ENCODE data around the gene MBOAT1.

Gene MBOAT1

GRCh38 chr6:20112241-20112640 is 100.0 kb downstream of the MBOAT1 start:
- Mint-ChIP-seq H3K27ac (no peak overlapping the region), H3K4me3 (no peak overlapping the region), H3K4me1 (peaks cover 2 to 7% of the 10 kb centered on the region in 2 donors), H3K36me3 (no peaks in the 10 kb centered on the region), H3K27me3 (no peaks in the 10 kb centered on the region), H3K9me3 (no peaks in the 10 kb centered on the region)
- no peak for ATAC-seq (replicated peaks)
- no peak for DNase-seq

DNA sequence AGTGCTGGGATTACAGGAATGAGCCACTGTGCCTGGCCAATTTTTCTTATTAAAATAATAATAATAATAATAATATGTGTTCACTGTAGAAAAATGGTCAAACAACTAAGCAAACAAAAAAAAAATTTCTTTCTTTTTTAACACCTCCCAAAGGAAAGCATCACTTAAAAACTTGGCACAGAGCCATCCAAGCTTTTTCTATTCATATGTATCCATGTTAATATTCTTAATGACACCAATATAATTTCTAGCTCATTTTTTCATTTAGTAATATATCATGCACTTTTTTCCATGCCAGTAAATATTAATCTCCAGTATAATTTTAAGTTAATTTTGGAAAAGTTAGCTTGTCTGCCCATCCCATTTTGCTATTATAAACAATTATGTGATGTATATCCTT is 101.8 kb downstream of the MBOAT1 start:
- Mint-ChIP-seq H3K36me3 (no peaks in the 10 kb centered on the region), H3K27me3 (no peaks in the 10 kb centered on the region), H3K4me3 (no peak overlapping the region), H3K9me3 (no peaks in the 10 kb centered on the region), H3K27ac (no peak overlapping the region), H3K4me1 (peaks cover 0 to 2% of the 10 kb centered on the region in 2 donors)
- DNase-seq (no peak), ATAC-seq (replicated peaks) (no peak)

DNA sequence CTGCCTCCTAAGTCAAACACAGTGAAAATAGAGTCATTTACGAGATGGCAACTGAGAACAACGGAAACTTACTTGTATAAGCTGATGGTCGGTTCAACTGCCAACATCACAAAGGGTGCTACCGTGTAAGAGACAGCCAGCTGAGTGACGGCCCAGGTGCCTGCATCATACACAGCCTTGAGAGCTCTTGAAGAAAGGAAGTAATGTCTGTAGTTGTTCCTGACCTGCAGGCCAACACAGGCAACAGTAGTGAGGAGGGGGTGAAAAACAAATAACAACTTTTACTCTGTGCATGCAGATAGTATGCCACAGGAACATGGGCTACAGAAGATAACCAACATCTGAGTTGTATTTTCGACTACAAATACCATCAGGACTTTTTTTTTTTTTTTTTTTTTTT is 102.7 kb downstream of the MBOAT1 start:
- DNase-seq (no peak), ATAC-seq (replicated peaks) (no peak)
- H3K27me3 Mint-ChIP-seq = no peaks in the 10 kb centered on the region
- H3K4me3 Mint-ChIP-seq = no peak overlapping the region
- peaks cover 0 to 2% of the 10 kb centered on the region in 2 donors for H3K4me1 Mint-ChIP-seq
- H3K27ac Mint-ChIP-seq = no peak overlapping the region
- no peaks in the 10 kb centered on the region for H3K9me3 Mint-ChIP-seq
- H3K36me3 Mint-ChIP-seq = no peaks in the 10 kb centered on the region

DNA sequence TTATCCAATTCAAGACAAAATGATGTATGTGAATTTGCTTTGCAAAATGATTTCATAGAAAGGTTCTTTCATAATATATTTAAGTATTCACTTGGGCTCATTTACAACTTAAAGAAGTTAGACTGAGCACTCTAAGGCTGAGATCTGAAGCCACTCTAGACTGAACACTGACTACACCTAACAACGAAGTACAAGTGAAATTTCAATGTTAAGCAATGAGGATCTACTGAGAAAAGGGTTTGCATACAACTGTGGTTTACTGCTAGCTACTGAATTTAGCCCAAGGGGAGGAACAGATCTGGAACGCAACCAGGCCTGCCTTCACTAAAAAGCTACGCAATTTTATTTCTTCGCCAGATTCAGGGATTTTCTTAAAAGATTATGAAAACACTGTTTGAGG is 106.4 kb downstream of the MBOAT1 start:
- Mint-ChIP-seq H3K9me3 (no peaks in the 10 kb centered on the region), H3K27me3 (no peaks in the 10 kb centered on the region), H3K4me3 (no peak overlapping the region), H3K36me3 (no peaks in the 10 kb centered on the region), H3K27ac (no peak overlapping the region), H3K4me1 (peaks cover 0 to 2% of the 10 kb centered on the region in 2 donors)
- ATAC-seq (replicated peaks) (no peak), DNase-seq (no peak)

DNA sequence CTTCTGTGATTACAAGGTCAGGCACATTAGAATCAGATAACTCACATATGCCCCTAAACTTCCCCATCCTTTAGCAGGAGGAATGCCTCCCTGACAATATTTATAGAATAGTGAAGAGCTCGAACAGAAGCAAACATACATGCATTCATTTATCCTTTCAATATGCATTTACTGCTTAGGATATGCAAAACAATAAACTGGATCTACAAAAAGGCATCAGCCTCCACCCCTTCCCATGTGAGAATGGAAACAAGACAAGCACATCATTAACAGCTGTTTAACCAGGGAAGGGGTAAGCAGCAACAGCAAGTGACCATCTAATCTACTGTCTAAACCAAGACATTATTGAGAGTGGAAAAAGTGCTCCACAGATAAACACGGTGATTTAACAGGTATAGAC is 107.6 kb downstream of the MBOAT1 start:
- Mint-ChIP-seq H3K36me3 (no peaks in the 10 kb centered on the region), H3K27me3 (no peaks in the 10 kb centered on the region), H3K27ac (no peak overlapping the region), H3K9me3 (no peaks in the 10 kb centered on the region), H3K4me3 (no peak overlapping the region), H3K4me1 (peaks cover 0 to 2% of the 10 kb centered on the region in 2 donors)
- no peak for DNase-seq
- no peak for ATAC-seq (replicated peaks)

DNA sequence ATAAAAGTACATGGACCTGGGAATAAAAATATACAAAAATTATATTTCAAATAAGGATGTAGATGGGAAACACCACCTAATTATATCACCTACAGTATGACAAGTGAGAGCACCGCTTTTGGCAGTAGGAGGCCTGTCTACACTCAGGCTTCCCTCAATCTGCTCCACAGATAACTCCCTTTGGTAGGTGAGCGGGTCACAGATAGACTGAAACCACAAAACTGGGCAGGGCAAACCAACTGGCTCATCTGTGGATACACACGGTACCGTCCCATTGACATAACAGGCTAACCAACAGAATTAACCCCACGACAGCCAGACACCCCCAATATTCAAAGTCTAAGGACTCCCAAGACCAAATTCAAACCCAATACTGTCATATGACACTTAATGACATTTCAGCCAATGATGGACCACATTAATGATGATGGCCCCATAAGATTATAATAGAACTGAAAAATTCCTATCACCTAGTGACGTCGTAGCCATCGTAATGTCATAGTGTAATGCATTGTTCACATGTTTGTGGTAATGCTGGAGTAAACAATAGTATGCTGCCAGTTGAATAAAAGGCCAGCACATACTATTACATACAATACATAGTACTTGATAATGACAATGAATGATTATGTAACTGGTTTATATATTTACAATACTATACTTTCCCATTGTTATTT is 109.7 kb downstream of the MBOAT1 start:
- no peak overlapping the region for H3K4me3 Mint-ChIP-seq
- DNase-seq = no peak
- H3K27ac Mint-ChIP-seq = no peak overlapping the region
- ATAC-seq (replicated peaks) = no peak
- H3K4me1 Mint-ChIP-seq = no peaks in the 10 kb centered on the region
- no peaks in the 10 kb centered on the region for H3K36me3 Mint-ChIP-seq
- H3K27me3 Mint-ChIP-seq = no peaks in the 10 kb centered on the region
- no peaks in the 10 kb centered on the region for H3K9me3 Mint-ChIP-seq

DNA sequence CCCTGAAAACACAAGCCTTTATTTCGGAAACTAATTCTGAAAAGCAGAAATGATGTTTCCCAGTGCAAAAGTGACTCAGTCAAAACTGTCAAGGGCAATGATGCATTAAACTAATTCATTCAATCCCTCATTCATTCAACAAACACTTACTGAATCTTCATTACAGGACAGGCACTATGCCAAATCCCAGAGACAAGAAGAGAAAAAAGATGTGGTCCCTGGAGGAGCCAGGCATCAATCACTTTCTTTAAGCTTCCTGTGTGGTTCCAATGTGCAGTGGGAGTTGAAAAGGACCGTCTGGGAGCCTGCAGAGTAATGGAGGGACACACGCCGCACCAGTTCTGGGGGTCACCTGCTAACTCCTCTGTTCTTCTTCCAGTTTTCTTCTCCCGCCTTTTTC is 113.1 kb downstream of the MBOAT1 start:
- Mint-ChIP-seq H3K9me3 (no peaks in the 10 kb centered on the region), H3K4me3 (no peak overlapping the region), H3K4me1 (no peaks in the 10 kb centered on the region), H3K27ac (no peak overlapping the region), H3K36me3 (no peaks in the 10 kb centered on the region), H3K27me3 (no peaks in the 10 kb centered on the region)
- DNase-seq (no peak), ATAC-seq (replicated peaks) (no peak)

DNA sequence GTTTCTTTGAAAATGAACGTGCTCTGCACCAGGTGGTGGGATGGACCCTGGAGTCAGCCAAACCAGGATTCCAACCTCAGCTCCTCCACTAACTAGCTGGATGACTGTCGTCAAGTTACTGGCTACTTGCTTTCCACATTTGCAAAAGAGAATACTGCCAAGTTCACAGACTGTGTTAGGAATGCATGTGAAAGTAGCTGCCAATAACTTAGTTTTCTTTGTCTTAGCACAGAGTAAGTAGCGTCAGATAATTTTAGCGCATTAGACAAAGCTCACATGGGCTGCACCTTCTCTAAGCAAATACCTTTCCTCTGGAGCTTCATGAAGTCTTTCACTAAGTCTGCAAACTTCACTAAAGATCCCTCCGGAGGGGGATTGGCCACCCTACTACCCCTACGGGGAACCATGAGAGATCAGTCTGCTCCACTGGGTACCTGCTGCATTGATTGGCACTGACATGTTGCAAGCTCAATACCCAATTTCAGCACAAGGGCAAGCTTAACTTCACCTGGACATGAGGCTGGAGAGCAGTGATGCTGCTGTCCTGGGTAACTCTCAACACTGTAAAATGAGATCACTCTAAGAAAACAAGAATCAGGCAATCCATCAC is 113.9 kb downstream of the MBOAT1 start:
- Mint-ChIP-seq H3K36me3 (no peaks in the 10 kb centered on the region), H3K4me1 (no peaks in the 10 kb centered on the region), H3K27ac (no peak overlapping the region), H3K4me3 (no peak overlapping the region), H3K27me3 (no peaks in the 10 kb centered on the region), H3K9me3 (no peaks in the 10 kb centered on the region)
- ATAC-seq (replicated peaks) (no peak), DNase-seq (no peak)

DNA sequence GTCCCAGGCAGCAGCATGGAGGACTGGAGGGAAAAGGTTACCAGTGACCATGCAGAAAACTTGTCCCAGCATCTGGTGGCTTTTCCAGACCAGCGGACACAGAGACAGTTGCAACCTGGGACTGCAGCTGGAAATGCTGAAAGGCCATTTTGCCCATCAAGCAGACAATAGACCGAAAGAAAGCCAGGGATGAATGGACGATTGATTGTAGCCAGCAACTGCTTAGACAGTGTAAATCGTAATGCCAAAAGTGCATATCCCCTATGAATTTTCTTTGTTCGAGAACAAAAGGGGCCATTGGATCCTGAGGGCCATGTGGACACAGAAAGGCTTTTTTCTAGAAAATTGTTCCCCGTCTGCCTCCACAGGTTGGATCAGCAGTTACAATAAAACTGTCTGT is 115.7 kb downstream of the MBOAT1 start:
- Mint-ChIP-seq H3K36me3 (no peaks in the 10 kb centered on the region), H3K4me1 (no peaks in the 10 kb centered on the region), H3K4me3 (no peak overlapping the region), H3K27me3 (no peaks in the 10 kb centered on the region), H3K9me3 (no peaks in the 10 kb centered on the region), H3K27ac (no peak overlapping the region)
- DNase-seq (no peak), ATAC-seq (replicated peaks) (no peak)

DNA sequence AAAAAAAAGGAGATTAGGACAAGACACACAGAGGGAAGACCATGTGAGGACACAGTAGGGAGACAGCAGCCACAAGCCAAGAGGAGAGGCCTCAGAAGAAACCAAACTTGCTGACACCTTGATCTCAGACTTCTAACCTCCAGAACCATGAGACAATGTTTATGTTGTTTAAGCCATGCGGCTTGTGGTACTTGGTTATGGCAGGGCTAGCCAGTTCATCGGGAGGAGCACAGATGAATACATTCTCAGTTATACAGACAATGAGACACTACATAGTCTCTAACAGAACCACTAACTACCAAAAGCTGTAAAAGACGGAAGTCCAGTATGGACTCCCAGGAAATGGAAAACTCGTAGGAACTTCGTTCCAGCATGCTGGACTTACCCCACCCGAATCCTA is 116.8 kb downstream of the MBOAT1 start:
- Mint-ChIP-seq H3K4me3 (no peak overlapping the region), H3K4me1 (no peaks in the 10 kb centered on the region), H3K9me3 (no peaks in the 10 kb centered on the region), H3K36me3 (no peaks in the 10 kb centered on the region), H3K27ac (no peak overlapping the region), H3K27me3 (no peaks in the 10 kb centered on the region)
- ATAC-seq (replicated peaks) (no peak), DNase-seq (no peak)

GRCh38 chr6:20092071-20092566 is 120.2 kb downstream of the MBOAT1 start:
- Mint-ChIP-seq H3K27me3 (peaks cover 7% of the 10 kb centered on the region in 2 donors), H3K9me3 (peaks cover 0 to 3% of the 10 kb centered on the region in 2 donors), H3K4me3 (no peak overlapping the region), H3K36me3 (no peaks in the 10 kb centered on the region), H3K4me1 (no peaks in the 10 kb centered on the region), H3K27ac (no peak overlapping the region)
- ATAC-seq (replicated peaks) (peak in 1 of 2 donors; percentile 33), DNase-seq (no peak)

DNA sequence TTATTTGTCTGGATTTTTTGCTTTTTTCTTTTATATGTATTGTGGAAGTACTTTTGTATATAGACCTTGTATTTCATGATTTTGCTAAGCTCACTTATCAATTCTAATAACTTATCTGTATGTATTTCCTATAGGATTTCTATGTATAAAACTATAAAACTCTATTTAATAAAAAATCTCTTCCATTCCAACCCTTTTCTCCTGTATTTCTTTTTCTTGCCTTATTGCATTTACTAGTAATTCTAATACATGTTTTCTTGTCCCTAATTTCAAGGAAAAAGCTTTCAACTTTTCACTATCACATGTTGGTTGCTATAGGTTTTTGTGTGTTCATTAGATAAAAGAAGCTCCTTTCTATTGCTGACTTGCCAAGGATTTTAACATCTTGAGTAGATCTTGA is 125.3 kb downstream of the MBOAT1 start:
- Mint-ChIP-seq H3K27ac (no peak overlapping the region), H3K36me3 (no peaks in the 10 kb centered on the region), H3K4me1 (no peaks in the 10 kb centered on the region), H3K9me3 (peaks cover 0 to 3% of the 10 kb centered on the region in 2 donors), H3K27me3 (peaks cover 7% of the 10 kb centered on the region in 2 donors), H3K4me3 (no peak overlapping the region)
- DNase-seq (no peak), ATAC-seq (replicated peaks) (no peak)

DNA sequence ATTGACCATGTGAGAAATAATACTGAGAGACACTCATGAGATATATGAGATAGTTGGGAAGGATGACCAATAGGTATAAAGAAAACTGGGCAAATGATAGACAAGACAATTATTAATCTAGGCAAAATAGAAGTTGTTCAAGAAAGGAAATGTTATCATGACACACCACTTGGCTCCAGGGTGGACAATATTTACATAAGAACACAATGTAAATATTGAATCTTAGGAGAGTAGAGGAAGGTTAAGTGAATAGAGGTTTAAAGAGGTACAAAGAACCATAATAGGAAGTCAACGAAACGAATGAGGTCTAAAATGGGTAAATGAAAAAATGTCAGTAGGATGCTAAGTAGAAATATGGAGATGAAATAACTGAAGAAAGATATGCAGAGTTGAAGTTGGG is 126.5 kb downstream of the MBOAT1 start:
- H3K36me3 Mint-ChIP-seq = no peaks in the 10 kb centered on the region
- H3K4me1 Mint-ChIP-seq = no peaks in the 10 kb centered on the region
- H3K9me3 Mint-ChIP-seq = peaks cover 0 to 3% of the 10 kb centered on the region in 2 donors
- DNase-seq (no peak), ATAC-seq (replicated peaks) (no peak)
- peaks cover 7% of the 10 kb centered on the region in 2 donors for H3K27me3 Mint-ChIP-seq
- no peak overlapping the region for H3K4me3 Mint-ChIP-seq
- no peak overlapping the region for H3K27ac Mint-ChIP-seq

DNA sequence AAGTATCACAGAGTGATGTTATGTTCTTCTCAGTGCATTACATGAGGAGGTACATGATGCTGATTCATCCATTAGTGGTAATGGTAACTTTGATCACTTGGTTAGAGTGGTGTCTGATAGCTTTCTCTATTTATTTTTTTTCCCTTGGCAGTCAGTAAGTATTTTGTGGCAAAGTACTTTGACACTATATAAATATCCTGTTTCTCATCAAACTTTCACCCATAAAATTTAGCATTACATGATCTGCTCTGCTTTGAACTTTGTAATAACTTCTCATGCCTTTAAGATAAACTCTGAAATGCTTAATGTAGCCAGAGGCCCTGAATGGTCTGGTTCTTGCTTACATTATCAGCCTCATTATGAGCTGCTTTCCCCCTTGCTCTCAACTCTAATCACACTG is 127.9 kb downstream of the MBOAT1 start:
- Mint-ChIP-seq H3K36me3 (peaks cover 0 to 2% of the 10 kb centered on the region in 2 donors), H3K4me3 (no peak overlapping the region), H3K4me1 (no peaks in the 10 kb centered on the region), H3K27me3 (peaks cover 7% of the 10 kb centered on the region in 2 donors), H3K27ac (no peak overlapping the region), H3K9me3 (peaks cover 4 to 6% of the 10 kb centered on the region in 2 donors)
- DNase-seq (no peak), ATAC-seq (replicated peaks) (no peak)

GRCh38 chr6:20071998-20072397 is 140.3 kb downstream of the MBOAT1 start:
- DNase-seq (no peak), ATAC-seq (replicated peaks) (no peak)
- Mint-ChIP-seq H3K27me3 (peaks cover 19 to 44% of the 10 kb centered on the region in 2 donors), H3K4me1 (no peaks in the 10 kb centered on the region), H3K4me3 (no peak overlapping the region), H3K9me3 (peaks cover 18 to 29% of the 10 kb centered on the region in 2 donors), H3K36me3 (no peaks in the 10 kb centered on the region), H3K27ac (no peak overlapping the region)

Data from stimulated activated naive B cell treated with anti-CD40 and anti-IgM and Interleukin-4, amounts not matched to agents 10 μg/mL and 1 μg/mL and 100 μg/mL, for 72 hours (primary cell).